Liver (tissue), 9 donors: ENCODE data around the gene JOSD2. TPM values are rescaled to one million over a fixed set of nuclear protein-coding genes. Genes with fewer than 3 reads are reported as not detected.

Experiments used
- DNase-seq: peaks from one replicate; pipeline ENCODE4 v3.0.0-alpha.2; 2017; ENCODE audit warnings: low spot score
- H3K27ac ChIP-seq, 2 donors: one replicate each; pipeline ENCODE4 v1.7.0; 2013; ENCODE audit warnings: inconsistent platforms in 2 of 2, low read length in 2 of 2, control low read depth in 1 of 2, low read depth in 1 of 2, mild to moderate bottlenecking in 1 of 2
- H3K27me3 ChIP-seq, 4 donors: one replicate each; pipeline versions ENCODE4 v1.6.1 to v1.7.0; 2013; ENCODE audit warnings: low read length in 3 of 4, inconsistent platforms in 1 of 4, mild to moderate bottlenecking in 1 of 4, moderate library complexity in 1 of 4; ENCODE audit not compliant: control insufficient read depth in 4 of 4, insufficient read depth in 4 of 4
- H3K36me3 ChIP-seq, 4 donors: one replicate each; pipeline versions ENCODE4 v1.6.1 to v1.7.0; 2013; ENCODE audit warnings: low read length in 3 of 4, mild to moderate bottlenecking in 3 of 4, low read depth in 1 of 4, moderate library complexity in 1 of 4; ENCODE audit not compliant: control insufficient read depth in 4 of 4, insufficient read depth in 3 of 4
- H3K4me1 ChIP-seq, 4 donors: one replicate each; pipeline versions ENCODE4 v1.6.1 to v1.7.0; 2013; ENCODE audit warnings: low read length in 3 of 4, mild to moderate bottlenecking in 3 of 4, moderate library complexity in 1 of 4; ENCODE audit not compliant: control insufficient read depth in 4 of 4, insufficient read depth in 4 of 4
- H3K4me3 ChIP-seq, 3 donors: one replicate each; pipeline versions ENCODE4 v1.6.1 to v1.7.0; 2013; ENCODE audit warnings: low read length in 3 of 3, control low read depth in 1 of 3, low read depth in 1 of 3, mild to moderate bottlenecking in 1 of 3
- H3K9ac ChIP-seq, 2 donors: one replicate each; pipeline ENCODE4 v1.7.0; 2013; ENCODE audit warnings: low read length in 2 of 2, mild to moderate bottlenecking in 2 of 2, moderate library complexity in 2 of 2, control low read depth in 1 of 2, low read depth in 1 of 2
- H3K9me3 ChIP-seq, 4 donors: one replicate each; pipeline versions ENCODE4 v1.6.1 to v1.7.0; 2013; ENCODE audit warnings: low read length in 3 of 4; ENCODE audit not compliant: control insufficient read depth in 4 of 4
- CTCF ChIP-seq: fragments of 150-350 bp; IDR thresholded peaks from 2 replicates; pipeline ENCODE4 v1.5.1; 2017; ENCODE audit warnings: improper control_type of control experiment, low read depth, low read length; ENCODE audit not compliant: missing input control
- EGR1 ChIP-seq, 2 donors: IDR thresholded peaks; 2 replicates each; pipeline ENCODE4 v1.6.1; 2016 to 2018; ENCODE audit warnings: antibody characterized with exemption in 2 of 2, low read depth in 2 of 2
- FOXA1 ChIP-seq: IDR thresholded peaks from 2 replicates; pipeline ENCODE4 v1.6.1; 2016; ENCODE audit warnings: antibody characterized with exemption
- FOXA2 ChIP-seq: IDR thresholded peaks from 2 replicates; pipeline ENCODE4 v1.6.1; 2016; ENCODE audit warnings: antibody characterized with exemption
- GABPA ChIP-seq, 2 donors: IDR thresholded peaks in 1 of 2; conservative IDR thresholded peaks in 1 of 2; 2 replicates each; pipeline ENCODE4 v1.6.1; 2016; ENCODE audit warnings: antibody characterized with exemption in 2 of 2, mild to moderate bottlenecking in 1 of 2, moderate library complexity in 1 of 2
- HNF4A ChIP-seq, 2 donors: conservative IDR thresholded peaks; 2 replicates each; pipeline ENCODE4 v1.6.1; 2016; ENCODE audit warnings: antibody characterized with exemption in 2 of 2, mild to moderate bottlenecking in 2 of 2
- HNF4G ChIP-seq: IDR thresholded peaks from 2 replicates; pipeline ENCODE4 v1.6.1; 2016; ENCODE audit warnings: antibody characterized with exemption
- JUND ChIP-seq, 2 donors: IDR thresholded peaks; 2 replicates each; pipeline ENCODE4 v1.6.1; 2016; ENCODE audit warnings: antibody characterized with exemption in 2 of 2
- MAX ChIP-seq: IDR thresholded peaks from 2 replicates; pipeline ENCODE4 v1.6.1; 2016; ENCODE audit warnings: antibody characterized with exemption
- RAD21 ChIP-seq, 2 donors: IDR thresholded peaks; 2 replicates each; pipeline ENCODE4 v1.6.1; 2016; ENCODE audit warnings: antibody characterized with exemption in 2 of 2, mild to moderate bottlenecking in 2 of 2
- REST ChIP-seq: IDR thresholded peaks from 2 replicates; pipeline ENCODE4 v1.6.1; 2016; ENCODE audit warnings: antibody characterized with exemption, mild to moderate bottlenecking
- RXRA ChIP-seq, 2 donors: IDR thresholded peaks; 2 replicates each; pipeline ENCODE4 v1.6.1; 2017 to 2018; ENCODE audit warnings: antibody characterized with exemption in 2 of 2, mild to moderate bottlenecking in 1 of 2
- SP1 ChIP-seq: IDR thresholded peaks from 2 replicates; pipeline ENCODE4 v1.6.1; 2018; ENCODE audit warnings: antibody characterized with exemption, mild to moderate bottlenecking
- TAF1 ChIP-seq: conservative IDR thresholded peaks from 2 replicates; pipeline ENCODE4 v1.6.1; 2016; ENCODE audit warnings: antibody characterized with exemption, mild to moderate bottlenecking
- YY1 ChIP-seq: IDR thresholded peaks from 2 replicates; pipeline ENCODE4 v1.6.1; 2016; ENCODE audit warnings: antibody characterized with exemption, mild to moderate bottlenecking
- WGBS: extraction: QIAGEN DNeasy Blood & Tissue Kit; methylation state at CpG from one replicate; pipeline ENCODE4 v1.1.7; 2013; 5-methylcytosine and 5-hydroxymethylcytosine counted together
- polyA plus RNA-seq, 2 donors: library from polyadenylated mRNA; stranded (reverse) in 1 of 2; unstranded in 1 of 2; fragments of 200-250 nt in 1 of 2; fragments of >200 nt in 1 of 2; fragmentation: Nextera tagmentation in 1 of 2; extraction: Ambion mirVana in 1 of 2; gene quantifications; one replicate each; pipeline versions ENCODE4 v1.2.1 to v1.2.3, GENCODE V29; 2013 to 2015
- total RNA-seq, 2 donors: library from RNA; depleted of rRNA; stranded (reverse); fragments of >200 nt; gene quantifications; one replicate each; pipeline ENCODE4 v1.2.3, GENCODE V29; 2014
- TF ChIP-seq, protein P1 (sequence below): IDR thresholded peaks from 2 replicates; pipeline ENCODE4 v1.6.1; 2016; ENCODE audit warnings: antibody characterized with exemption
- TF ChIP-seq, protein P2 (sequence below): IDR thresholded peaks from 2 replicates; pipeline ENCODE4 v1.6.1; 2016; ENCODE audit warnings: antibody characterized with exemption
- donor health status: healthy.
- donor health status: healthy.
- donor health status: healthy.
- donor health status: healthy.
- donor health status: healthy.

Gene JOSD2
- total and polyA plus RNA-seq, 4 donors: 6.6 to 32.9 (median 20.0) TPM

- Histone ChIP-seq H3K9me3 (no peaks in the 10 kb centered on the region), H3K27ac (no peak overlapping the region), H3K4me3 (peak overlapping the region in 2 of 3 donors; percentile 21 to 43), H3K27me3 (peaks cover 0 to 7% (median 3%) of the 10 kb centered on the region in 4 donors), H3K36me3 (no peaks in the 10 kb centered on the region), H3K4me1 (peaks cover 0 to 11% (median 2%) of the 10 kb centered on the region in 4 donors), H3K9ac (no peak overlapping the region)
- peak; percentile 84 for DNase-seq
- TF ChIP-seq HNF4A (conservative IDR thresholded peaks at IDR 0.05) (no peak), TAF1 (no peak), JUND (IDR thresholded peaks at IDR 0.05) (no peak), MAX (no peak), REST (no peak), FOXA2 (no peak), CTCF (peak; percentile 46), HNF4G (no peak), GABPA (IDR thresholded peaks at IDR 0.05 in 1 of 2, conservative IDR thresholded peaks at IDR 0.05 in 1 of 2) (no peak), YY1 (no peak), SP1 (no peak), EGR1 (IDR thresholded peaks at IDR 0.05; ENCODE audit: low read depth in 2 of 2) (no peak), RAD21 (IDR thresholded peaks at IDR 0.05) (peak; percentile 48 to 70), FOXA1 (no peak), RXRA (IDR thresholded peaks at IDR 0.05) (no peak)
- TF ChIP-seq, protein P1, sequence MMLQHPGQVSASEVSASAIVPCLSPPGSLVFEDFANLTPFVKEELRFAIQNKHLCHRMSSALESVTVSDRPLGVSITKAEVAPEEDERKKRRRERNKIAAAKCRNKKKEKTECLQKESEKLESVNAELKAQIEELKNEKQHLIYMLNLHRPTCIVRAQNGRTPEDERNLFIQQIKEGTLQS: no peak
- TF ChIP-seq, protein P2, sequence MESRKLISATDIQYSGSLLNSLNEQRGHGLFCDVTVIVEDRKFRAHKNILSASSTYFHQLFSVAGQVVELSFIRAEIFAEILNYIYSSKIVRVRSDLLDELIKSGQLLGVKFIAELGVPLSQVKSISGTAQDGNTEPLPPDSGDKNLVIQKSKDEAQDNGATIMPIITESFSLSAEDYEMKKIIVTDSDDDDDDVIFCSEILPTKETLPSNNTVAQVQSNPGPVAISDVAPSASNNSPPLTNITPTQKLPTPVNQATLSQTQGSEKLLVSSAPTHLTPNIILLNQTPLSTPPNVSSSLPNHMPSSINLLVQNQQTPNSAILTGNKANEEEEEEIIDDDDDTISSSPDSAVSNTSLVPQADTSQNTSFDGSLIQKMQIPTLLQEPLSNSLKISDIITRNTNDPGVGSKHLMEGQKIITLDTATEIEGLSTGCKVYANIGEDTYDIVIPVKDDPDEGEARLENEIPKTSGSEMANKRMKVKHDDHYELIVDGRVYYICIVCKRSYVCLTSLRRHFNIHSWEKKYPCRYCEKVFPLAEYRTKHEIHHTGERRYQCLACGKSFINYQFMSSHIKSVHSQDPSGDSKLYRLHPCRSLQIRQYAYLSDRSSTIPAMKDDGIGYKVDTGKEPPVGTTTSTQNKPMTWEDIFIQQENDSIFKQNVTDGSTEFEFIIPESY: no peak
- 1% methylated on average over 39 of the region's 39 CpGs for WGBS
Observed at GRCh38 chr19:50556282-50557008, 45.5 kb upstream of the JOSD2 start.
